Lower leg skin (tissue), 4 donors: ENCODE measurements around the gene SPSB3. TPM values are rescaled to one million over a fixed set of nuclear protein-coding genes. Genes with fewer than 3 reads are reported as not detected.
A peak's percentile ranks its signal among the peaks of the same experiment; 100 is the strongest.

Source experiments
- DNase-seq, 2 donors: peaks; one replicate each; pipeline ENCODE4 v3.0.0-alpha.2; 2019; ENCODE audit warnings: low spot score in 2 of 2
- H3K4me3 ChIP-seq: fragments of 200-600 bp; sonication (generic); 2 replicates; pipeline ENCODE4 v1.5.1; 2017; ENCODE audit warnings: mild to moderate bottlenecking, low read depth; ENCODE audit not compliant: poor library complexity, severe bottlenecking
- CTCF ChIP-seq, 3 donors: fragments of 450-650 bp; IDR thresholded peaks; one replicate each; pipeline ENCODE4 v1.5.1; 2016; ENCODE audit warnings: antibody characterized with exemption in 3 of 3, mild to moderate bottlenecking in 3 of 3, moderate library complexity in 2 of 3
- POLR2A ChIP-seq, 2 donors: fragments of 450-650 bp; IDR thresholded peaks; one replicate each; pipeline ENCODE4 v1.6.1; 2016 to 2017; ENCODE audit warnings: antibody characterized with exemption in 2 of 2, mild to moderate bottlenecking in 1 of 2, moderate library complexity in 1 of 2
- WGBS, 2 donors: methylation state at CpG; one replicate each; pipeline ENCODE4 v1.1.5; 2018; 5-methylcytosine and 5-hydroxymethylcytosine counted together
- intact Hi-C: fragments of 100-400 bp; cut with DNase I; formaldehyde crosslinking; loops from one replicate; pipeline ENCODE4 v1.15.0; 2023; ENCODE audit warnings: low total_unique reads
- total RNA-seq, 4 donors: library from RNA; depleted of rRNA; stranded (reverse); fragments of >200 nt; gene quantifications; one replicate each; pipeline ENCODE4 v1.1.0, GENCODE V29; 2016

Gene SPSB3
- total RNA-seq, 4 donors from 2014 or later: 146 to 238 (median 172) TPM

DNA sequence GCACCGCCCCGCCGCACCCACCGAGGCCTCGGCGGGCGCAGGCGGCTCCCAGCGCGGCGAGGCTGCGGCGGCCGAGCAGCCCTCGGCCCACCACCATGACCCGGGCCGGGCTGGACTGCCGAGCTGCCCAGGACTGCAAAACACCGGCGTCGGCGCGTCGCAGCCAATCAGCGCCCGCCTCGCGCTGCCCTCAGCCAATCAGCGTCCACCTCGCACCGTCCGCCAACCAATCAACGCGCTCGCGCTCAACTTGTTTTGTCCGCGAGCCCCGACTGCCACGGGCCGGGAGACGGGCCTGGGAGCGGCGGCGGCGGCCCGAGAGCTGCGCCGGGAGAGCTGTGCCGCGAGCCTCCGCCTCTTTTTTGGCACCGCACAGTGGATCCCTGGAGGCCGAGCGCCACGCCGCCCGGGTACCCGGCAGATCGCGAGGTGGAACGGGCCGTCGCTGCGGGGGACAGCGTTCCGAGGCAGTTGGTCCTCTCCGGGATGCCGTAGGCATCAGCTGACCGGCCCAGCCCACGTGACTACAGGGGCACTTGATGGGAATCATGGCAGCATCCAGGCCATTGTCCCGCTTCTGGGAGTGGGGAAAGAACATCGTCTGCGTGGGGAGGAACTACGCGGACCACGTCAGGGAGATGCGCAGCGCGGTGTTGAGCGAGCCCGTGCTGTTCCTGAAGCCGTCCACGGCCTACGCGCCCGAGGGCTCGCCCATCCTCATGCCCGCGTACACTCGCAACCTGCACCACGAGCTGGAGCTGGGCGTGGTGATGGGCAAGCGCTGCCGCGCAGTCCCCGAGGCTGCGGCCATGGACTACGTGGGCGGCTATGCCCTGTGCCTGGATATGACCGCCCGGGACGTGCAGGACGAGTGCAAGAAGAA, 44.6 kb upstream of the SPSB3 start, which contains the start of the genes FAHD1 and HAGH:
FAHD1 (plus strand) TSS at position 516 of the 883 bp plus-strand sequence; CDS start at position 549, 33 bp downstream.
HAGH (minus strand) TSS at position 135 of the 883 bp plus-strand sequence; CDS start at position 97, 38 bp downstream.
- DNase-seq: peak; percentile 88 to 98
- intact Hi-C loops: no loop called here
- H3K4me3 ChIP-seq: peak within 1 kb of the TSS; percentile 92
- no peak for TF ChIP-seq CTCF (IDR thresholded peaks at IDR 0.05)
- TF ChIP-seq POLR2A (IDR thresholded peaks at IDR 0.05): no peak
- 0 to 1% methylated on average over 26 to 58 of the region's 104 CpGs for WGBS, 2 donors

- H3K4me3 ChIP-seq: peak overlapping the region; percentile 62
- 1% methylated on average over 35 to 38 of the region's 96 CpGs for WGBS, 2 donors
- peak in 1 of 2 donors; percentile 80 for DNase-seq
- intact Hi-C loops: no loop called here
- TF ChIP-seq CTCF (IDR thresholded peaks at IDR 0.05) (no peak), POLR2A (IDR thresholded peaks at IDR 0.05) (no peak)
These were observed 43.7 kb upstream of the SPSB3 start for GRCh38 chr16:1825864-1826690.

DNA sequence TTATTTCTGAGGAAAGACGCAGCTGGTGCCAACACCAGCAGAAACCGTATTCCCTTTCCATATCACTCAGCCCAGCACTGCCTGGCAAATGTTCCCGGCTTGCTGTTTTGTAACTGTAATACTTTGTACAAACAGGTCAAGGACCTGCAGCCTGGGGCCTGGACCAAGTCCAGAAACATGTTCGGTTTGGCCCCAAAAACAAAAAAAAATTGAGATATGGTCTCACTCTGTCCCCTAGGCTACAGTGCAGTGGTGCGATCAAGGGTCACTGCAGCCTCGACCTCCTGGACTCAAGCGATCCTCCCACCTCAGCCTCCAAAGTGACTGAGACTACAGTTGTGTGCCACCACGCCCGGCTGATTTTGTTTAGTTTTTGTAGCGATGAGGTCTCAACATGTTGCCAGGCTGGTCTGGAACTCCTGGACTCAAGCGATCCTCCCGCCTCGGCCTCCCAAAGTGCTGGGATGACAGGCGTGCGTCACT, 43.1 kb upstream of the SPSB3 start:
- no peak for TF ChIP-seq CTCF (IDR thresholded peaks at IDR 0.05)
- no peak for TF ChIP-seq POLR2A (IDR thresholded peaks at IDR 0.05)
- 51 to 58% methylated on average over 15 of the region's 15 CpGs for WGBS, 2 donors
- no peak for DNase-seq
- H3K4me3 ChIP-seq: no peak overlapping the region
- intact Hi-C loops: no loop called here

- no peak overlapping the region for H3K4me3 ChIP-seq
- TF ChIP-seq CTCF (IDR thresholded peaks at IDR 0.05) (no peak), POLR2A (IDR thresholded peaks at IDR 0.05) (no peak)
- intact Hi-C loops: no loop called here
- no peak for DNase-seq
- WGBS, 2 donors: 70 to 75% methylated on average over 9 of the region's 9 CpGs
These were observed 41.5 kb upstream of the SPSB3 start for GRCh38 chr16:1823821-1824220.

GRCh38 chr16:1822801-1823200, 40.4 kb upstream of the SPSB3 start:
- no peak for DNase-seq
- H3K4me3 ChIP-seq: no peak overlapping the region
- TF ChIP-seq POLR2A (IDR thresholded peaks at IDR 0.05): no peak
- no peak for TF ChIP-seq CTCF (IDR thresholded peaks at IDR 0.05)
- WGBS, 2 donors: 90 to 98% methylated on average over 14 to 16 of the region's 16 CpGs
- intact Hi-C loops: no loop called here
